IMR-90 (cell line): ENCODE results near the gene TEDC1. TPM values are rescaled to one million over a fixed set of nuclear protein-coding genes. Genes with fewer than 3 reads are reported as not detected.

Experiments used
- ATAC-seq: fragments of 200-7000 bp; cut with Tn5 transposase; 2 replicates; pipeline ENCODE4 v1.9.1; 2020; ENCODE audit warnings: low read depth, mild to moderate bottlenecking, moderate library complexity
- BruUV-seq: library from RNA; stranded (reverse); fragments of 400-500 nt; replicated peaks from 2 replicates; lab custom pipeline; 2021; lab: Mats Ljungman, UMichigan
- CTCF ChIA-PET: fragments of 300-600 bp; formaldehyde crosslinking; extraction: SDS; loops from one replicate; lab custom pipeline; 2021; ENCODE audit warnings: antibody characterized with exemption; lab: Yijun Ruan, JAX
- POLR2A ChIA-PET: fragments of 300-600 bp; sonication (Branson Sonifier 250); formaldehyde crosslinking; loops from one replicate; lab custom pipeline; 2022; ENCODE audit warnings: antibody characterized with exemption; ENCODE audit not compliant: unreplicated experiment; lab: Charles Lee
- DNase-seq: peaks from one replicate; pipeline ENCODE4 v3.0.0; 2013
- H2AFZ ChIP-seq: replicated peaks from 2 replicates; pipeline ENCODE3; 2013; ENCODE audit warnings: low read length, mild to moderate bottlenecking; ENCODE audit not compliant: poor library complexity
- H2AK5ac ChIP-seq: 2 replicates; pipeline ENCODE4 v1.6.1; 2013; ENCODE audit warnings: low read depth, low read length, inconsistent platforms
- H2AK9ac ChIP-seq: replicated peaks from 2 replicates; pipeline ENCODE3; 2013; ENCODE audit warnings: mild to moderate bottlenecking, low read depth, low read length, moderate library complexity; ENCODE audit not compliant: poor library complexity
- H2BK120ac ChIP-seq: 2 replicates; pipeline ENCODE4 v1.6.1; 2013; ENCODE audit warnings: low read depth, low read length, inconsistent platforms
- H2BK15ac ChIP-seq: 3 replicates; pipeline ENCODE4 v1.6.1; 2013; ENCODE audit warnings: low read depth, low read length, inconsistent platforms
- H2BK20ac ChIP-seq: 2 replicates; pipeline ENCODE4 v1.6.1; 2013; ENCODE audit warnings: low read depth, mild to moderate bottlenecking, inconsistent platforms, low read length, moderate library complexity
- H2BK5ac ChIP-seq: 2 replicates; pipeline ENCODE4 v1.6.1; 2013; ENCODE audit warnings: mild to moderate bottlenecking, low read depth, low read length, inconsistent platforms; ENCODE audit not compliant: poor library complexity, severe bottlenecking
- H3K14ac ChIP-seq: replicated peaks from 2 replicates; pipeline ENCODE4 v1.6.1; 2013; ENCODE audit warnings: low read depth, low read length, inconsistent platforms
- H3K18ac ChIP-seq: 2 replicates; pipeline ENCODE4 v1.6.1; 2013; ENCODE audit warnings: low read depth, low read length, control low read depth
- H3K23ac ChIP-seq: 2 replicates; pipeline ENCODE4 v1.6.1; 2013; ENCODE audit warnings: low read depth, low read length, inconsistent platforms
- H3K27ac ChIP-seq: 2 replicates; pipeline ENCODE4 v1.5.1; 2013; ENCODE audit warnings: mild to moderate bottlenecking, control low read depth, low read length; ENCODE audit not compliant: insufficient read depth
- H3K27me3 ChIP-seq: 2 replicates; pipeline ENCODE4 v1.6.1; 2013; ENCODE audit warnings: low read length; ENCODE audit not compliant: control insufficient read depth, insufficient read depth
- H3K36me3 ChIP-seq: 2 replicates; pipeline ENCODE4 v1.6.1; 2013; ENCODE audit warnings: low read length, mixed read lengths; ENCODE audit not compliant: control insufficient read depth, insufficient read depth
- H3K4ac ChIP-seq: 2 replicates; pipeline ENCODE4 v1.6.1; 2013; ENCODE audit warnings: low read depth, low read length, inconsistent platforms
- H3K4me1 ChIP-seq: 2 replicates; pipeline ENCODE4 v1.6.1; 2013; ENCODE audit warnings: low read length, mixed read lengths; ENCODE audit not compliant: control insufficient read depth, insufficient read depth
- H3K4me2 ChIP-seq: 2 replicates; pipeline ENCODE4 v1.6.1; 2013; ENCODE audit warnings: low read depth, mild to moderate bottlenecking, control low read depth, low read length, moderate library complexity
- H3K4me3 ChIP-seq: 2 replicates; pipeline ENCODE4 v1.5.1; 2013; ENCODE audit warnings: low read depth, mild to moderate bottlenecking, control low read depth, low read length, moderate library complexity; ENCODE audit not compliant: insufficient read depth
- H3K56ac ChIP-seq: 2 replicates; pipeline ENCODE4 v1.6.1; 2013; ENCODE audit warnings: low read length, inconsistent platforms; ENCODE audit not compliant: insufficient read depth; ENCODE audit errors: extremely low read depth
- H3K79me1 ChIP-seq, 2 experiments: 2 replicates each; pipeline ENCODE4 v1.6.1; 2013; ENCODE audit warnings: low read length in 2 of 2, inconsistent platforms in 1 of 2, low read depth in 1 of 2
- H3K9ac ChIP-seq: 2 replicates; pipeline ENCODE4 v1.6.1; 2013; ENCODE audit warnings: low read depth, low read length, control low read depth
- H3K9me1 ChIP-seq: 2 replicates; pipeline ENCODE4 v1.6.1; 2013; ENCODE audit warnings: low read length, inconsistent platforms; ENCODE audit not compliant: insufficient read depth
- H3K9me3 ChIP-seq: 2 replicates; pipeline ENCODE4 v1.6.1; 2013; ENCODE audit warnings: low read length; ENCODE audit not compliant: control insufficient read depth, insufficient read depth
- H4K20me1 ChIP-seq: 2 replicates; pipeline ENCODE4 v1.6.1; 2013; ENCODE audit warnings: low read length, inconsistent platforms; ENCODE audit not compliant: insufficient read depth
- H4K5ac ChIP-seq: 2 replicates; pipeline ENCODE4 v1.6.1; 2013; ENCODE audit warnings: mild to moderate bottlenecking, low read depth, low read length, control low read depth
- H4K8ac ChIP-seq, 2 experiments: 2 replicates each; pipeline ENCODE4 v1.6.1; 2013; ENCODE audit warnings: low read depth in 2 of 2, low read length in 2 of 2, control low read depth in 1 of 2, inconsistent platforms in 1 of 2
- H4K91ac ChIP-seq: 2 replicates; pipeline ENCODE4 v1.6.1; 2013; ENCODE audit warnings: low read depth, low read length, inconsistent platforms; ENCODE audit not compliant: insufficient read depth
- ELK1 ChIP-seq: fragments of 150-350 bp; IDR thresholded peaks from 2 replicates; pipeline ENCODE4 v1.6.1; 2016; ENCODE audit warnings: low read depth, mild to moderate bottlenecking, low read length, moderate library complexity, borderline replicate concordance
- FOS ChIP-seq: fragments of 150-350 bp; IDR thresholded peaks from 2 replicates; pipeline ENCODE4 v1.6.1; 2016; ENCODE audit warnings: low read depth, low read length
- MAZ ChIP-seq: IDR thresholded peaks from 2 replicates; pipeline ENCODE4 v1.6.1; 2012; ENCODE audit warnings: low read depth, mild to moderate bottlenecking, low read length, improper control_type of control experiment, moderate library complexity, borderline replicate concordance
- MXI1 ChIP-seq: IDR thresholded peaks from 2 replicates; pipeline ENCODE4 v1.6.1; 2012; ENCODE audit warnings: low read depth, mild to moderate bottlenecking, low read length, moderate library complexity, borderline replicate concordance
- POLR2A ChIP-seq: IDR thresholded peaks from 2 replicates; pipeline ENCODE4 v1.6.1; 2012; ENCODE audit warnings: mild to moderate bottlenecking, low read depth, low read length
- RFX5 ChIP-seq: IDR thresholded peaks from 2 replicates; pipeline ENCODE4 v1.8.0; 2012; ENCODE audit warnings: low read depth, mild to moderate bottlenecking, low read length, moderate library complexity
- WGBS, 2 experiments: methylation state at CpG; one replicate each; pipeline versions ENCODE4 v1.1.5 to v1.1.7; 2013; ENCODE audit warnings: missing lambda C conversion rate in 2 of 2; ENCODE audit not compliant: insufficient read length in 1 of 2; ENCODE audit errors: extremely low coverage in 2 of 2; 5-methylcytosine and 5-hydroxymethylcytosine counted together
- dilution Hi-C: fragments of 300-500 bp; cut with HindIII; formaldehyde crosslinking; loops from one replicate; pipeline ENCODE4 v1.14.3; 2018; ENCODE audit warnings: low sequenced_read_pairs; ENCODE audit not compliant: unreplicated experiment
- in situ Hi-C: fragments of 300-500 bp; cut with MboI; formaldehyde crosslinking; loops from 3 replicates; pipeline ENCODE4 v1.14.3; 2019; ENCODE audit warnings: low sequenced_read_pairs, inconsistent platforms, mixed read lengths
- intact Hi-C: fragments of 100-400 bp; cut with micrococcal nuclease; formaldehyde crosslinking; loops from 2 replicates; pipeline ENCODE4 v1.10.0; 2022
- polyA plus RNA-seq, 3 experiments: library from polyadenylated mRNA; depleted of rRNA; stranded (reverse); fragments of >200 nt; gene quantifications; 2 replicates each; pipeline ENCODE4 v1.2.3, GENCODE V29; 2012; ENCODE audit warnings: low replicate concordance in 1 of 3
- total RNA-seq: library from RNA; depleted of rRNA; stranded (reverse); fragments of >200 nt; gene quantifications from 2 replicates; pipeline ENCODE4 v1.2.3, GENCODE V29; 2012

The TEDC1 gene
- total and polyA plus RNA-seq, 2 of the 4 experiments (the other 2 are of a cell fraction): 5.7 to 6.4 TPM

GRCh38 chr14:105496831-105497591 lies 6.0 kb downstream of the TEDC1 start:
- Histone ChIP-seq H2AFZ (no peak overlapping the region), H4K5ac (no peak overlapping the region), H3K36me3 (no peaks in the 10 kb centered on the region), H3K18ac (no peak overlapping the region), H3K4ac (no peak overlapping the region), H3K27me3 (no peaks in the 10 kb centered on the region), H4K20me1 (0 out of 2 replicates have a peak, but pooled peaks cover 1% of the 10 kb centered on the region), H3K56ac (no peak overlapping the region), H2AK5ac (no peak overlapping the region), H2BK120ac (no peak overlapping the region), H3K4me2 (no peak overlapping the region), H3K4me3 (no peak overlapping the region), H3K27ac (no peak overlapping the region), H3K9me3 (no peaks in the 10 kb centered on the region), H2AK9ac (no peak overlapping the region), H3K79me1 (peaks cover 0 to 1% of the 10 kb centered on the region in 2 experiments; a peak in 1 of 4 replicates), H4K91ac (no peak overlapping the region), H3K4me1 (no peaks in the 10 kb centered on the region), H2BK15ac (no peak overlapping the region), H3K9me1 (peaks cover 2% of the 10 kb centered on the region; the same call in 1 of the 2 replicates), H2BK20ac (no peak overlapping the region), H3K23ac (no peak overlapping the region), H3K14ac (no peak overlapping the region), H2BK5ac (no peak overlapping the region), H4K8ac (no peak overlapping the region), H3K9ac (no peak overlapping the region)
- 94% methylated on average over 22 of the region's 32 CpGs; no CpG with 5 or more reads in 1 of the 2 experiments for WGBS, 2 experiments
- dilution Hi-C loops (no loop called here), in situ Hi-C loops (no loop called here), intact Hi-C loops (no loop called here)
- DNase-seq (no peak), ATAC-seq (no peak)
- ChIA-PET POLR2A (no interaction called here), CTCF (no interaction called here)
- TF ChIP-seq ELK1 (no peak), RFX5 (no peak), FOS (no peak), MXI1 (no peak), POLR2A (no peak), MAZ (no peak)
- no TSS peak for BruUV-seq
